ENCODE results near the gene CREBBP.
"Not testable (repeated sequence)": the region's sequence is repeated elsewhere in the genome, so short reads cannot be mapped to it uniquely, and the experiment has no call there.

The CREBBP gene

GRCh38 chr16:3880623-3881498 is at the start of gene CREBBP:
TSS of gene CREBBP (minus strand) at chr16:3880713. CDS start at chr16:3879916, 797 bp downstream.
- peak; percentile 67 for DNase-seq

GRCh38 chr16:3927147-3927546 is 46.6 kb upstream of the CREBBP start:
- DNase-seq, result not testable (repeated sequence)

- no peak for DNase-seq
These were observed 44.2 kb upstream of the CREBBP start for GRCh38 chr16:3924763-3925162.

GRCh38 chr16:3922241-3922640 is 41.7 kb upstream of the CREBBP start:
- no peak for DNase-seq

- DNase-seq, result no peak
These were observed 39.7 kb upstream of the CREBBP start for GRCh38 chr16:3920206-3920605.

- no peak for DNase-seq
These were observed 38.9 kb upstream of the CREBBP start for GRCh38 chr16:3919413-3919812.

- DNase-seq, result no peak
These were observed 35.1 kb upstream of the CREBBP start for GRCh38 chr16:3915426-3916260.

- no peak for DNase-seq
These were observed 32.4 kb upstream of the CREBBP start for GRCh38 chr16:3912897-3913296.

GRCh38 chr16:3912373-3912772 is 31.9 kb upstream of the CREBBP start:
- DNase-seq, result no peak

- DNase-seq, result not testable (repeated sequence)
These were observed 31.2 kb upstream of the CREBBP start for GRCh38 chr16:3911741-3912140.

- no peak for DNase-seq
These were observed 29.5 kb upstream of the CREBBP start for GRCh38 chr16:3909791-3910583.

- no peak for DNase-seq
These were observed 28.5 kb upstream of the CREBBP start for GRCh38 chr16:3908951-3909437.

GRCh38 chr16:3907586-3907985 is 27.1 kb upstream of the CREBBP start:
- DNase-seq, result no peak

GRCh38 chr16:3906363-3906762 is 25.9 kb upstream of the CREBBP start:
- no peak for DNase-seq

GRCh38 chr16:3904875-3905274 is 24.4 kb upstream of the CREBBP start:
- DNase-seq, result no peak

- no peak for DNase-seq
These were observed 9.6 kb upstream of the CREBBP start for GRCh38 chr16:3890091-3890490.

- no peak for DNase-seq
These were observed 8.5 kb upstream of the CREBBP start for GRCh38 chr16:3889059-3889458.

GRCh38 chr16:3885999-3886398 is 5.5 kb upstream of the CREBBP start:
- not testable (repeated sequence) for DNase-seq

GRCh38 chr16:3884398-3884797 is 3.9 kb upstream of the CREBBP start:
- DNase-seq, result no peak

- DNase-seq, result no peak
These were observed 2.0 kb upstream of the CREBBP start for GRCh38 chr16:3882531-3882930.

GRCh38 chr16:3881499-3881990 is 1.0 kb upstream of the CREBBP start:
- no peak for DNase-seq

- DNase-seq, result no peak
These were observed 487 bp downstream of the CREBBP start for GRCh38 chr16:3879887-3880564.
